ENCODE measurements around the gene PTPRK. TPM values are rescaled to one million over a fixed set of nuclear protein-coding genes. Genes with fewer than 3 reads are reported as not detected.

The PTPRK gene
- total RNA-seq, 1 donor from 2014 or later, result 50.3 TPM

- no peak overlapping the region for H3K4me3 Mint-ChIP-seq (ENCODE audit: unreplicated experiment)
- DNase-seq, result no peak
- no peaks in the 10 kb centered on the region for H3K9me3 Mint-ChIP-seq (ENCODE audit: unreplicated experiment)
- no peaks in the 10 kb centered on the region for H3K4me1 Mint-ChIP-seq (ENCODE audit: low read depth, unreplicated experiment)
- H3K27ac Mint-ChIP-seq (ENCODE audit: unreplicated experiment), result no peak overlapping the region
- H3K36me3 Mint-ChIP-seq (ENCODE audit: unreplicated experiment), result no peaks in the 10 kb centered on the region
- no peak for TF ChIP-seq CTCF (IDR thresholded peaks at IDR 0.05; ENCODE audit: partially characterized antibody, unreplicated experiment)
- H3K27me3 Mint-ChIP-seq (ENCODE audit: unreplicated experiment), result peaks cover 2% of the 10 kb centered on the region
These were observed 267.8 kb downstream of the PTPRK start for GRCh38 chr6:128252341-128253176.

DNA sequence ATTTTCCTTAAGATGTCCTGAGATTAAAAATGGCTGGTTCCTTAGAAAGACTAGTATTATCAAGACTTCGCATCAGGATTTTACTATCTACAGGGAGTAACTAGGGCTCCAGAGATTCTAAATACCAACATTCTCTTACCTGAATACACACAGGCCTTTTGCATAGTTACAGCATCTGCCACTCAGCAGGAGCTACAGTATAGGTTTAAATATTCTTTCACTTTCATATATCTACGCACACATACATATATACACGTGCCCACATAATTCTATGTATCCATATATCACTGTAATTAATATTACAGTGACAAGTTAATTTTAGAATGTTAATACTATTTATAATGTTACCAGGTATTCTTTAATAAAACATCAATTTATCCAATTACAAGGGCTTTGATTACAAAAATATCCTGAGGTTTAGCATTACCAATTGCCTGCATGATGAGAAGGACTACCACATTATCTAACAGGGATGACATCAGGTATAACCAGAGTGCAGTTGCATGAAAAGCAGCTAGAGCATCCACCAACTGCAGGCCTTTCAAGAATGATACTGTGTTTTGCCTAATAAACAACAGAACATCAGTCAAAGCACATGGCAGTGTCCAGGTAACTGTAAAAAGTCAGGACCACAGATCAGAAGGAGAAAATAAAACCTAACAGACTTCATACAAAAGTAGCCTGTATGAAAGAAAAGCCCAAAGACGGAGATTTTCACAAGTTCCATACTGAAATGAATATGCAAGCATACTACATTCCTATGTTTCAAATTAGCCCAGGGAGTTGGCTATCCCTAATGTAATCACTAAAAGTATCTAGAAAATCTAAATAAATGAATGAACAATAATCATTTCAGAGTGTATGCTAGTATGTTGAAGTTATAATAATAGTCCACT is 268.7 kb downstream of the PTPRK start:
- Mint-ChIP-seq H3K9me3 (ENCODE audit: unreplicated experiment) (no peaks in the 10 kb centered on the region), H3K27ac (ENCODE audit: unreplicated experiment) (no peak overlapping the region), H3K4me3 (ENCODE audit: unreplicated experiment) (no peak overlapping the region), H3K27me3 (ENCODE audit: unreplicated experiment) (peaks cover 2% of the 10 kb centered on the region), H3K4me1 (ENCODE audit: low read depth, unreplicated experiment) (no peaks in the 10 kb centered on the region), H3K36me3 (ENCODE audit: unreplicated experiment) (no peaks in the 10 kb centered on the region)
- TF ChIP-seq CTCF (IDR thresholded peaks at IDR 0.05; ENCODE audit: partially characterized antibody, unreplicated experiment), result no peak
- no peak for DNase-seq

DNA sequence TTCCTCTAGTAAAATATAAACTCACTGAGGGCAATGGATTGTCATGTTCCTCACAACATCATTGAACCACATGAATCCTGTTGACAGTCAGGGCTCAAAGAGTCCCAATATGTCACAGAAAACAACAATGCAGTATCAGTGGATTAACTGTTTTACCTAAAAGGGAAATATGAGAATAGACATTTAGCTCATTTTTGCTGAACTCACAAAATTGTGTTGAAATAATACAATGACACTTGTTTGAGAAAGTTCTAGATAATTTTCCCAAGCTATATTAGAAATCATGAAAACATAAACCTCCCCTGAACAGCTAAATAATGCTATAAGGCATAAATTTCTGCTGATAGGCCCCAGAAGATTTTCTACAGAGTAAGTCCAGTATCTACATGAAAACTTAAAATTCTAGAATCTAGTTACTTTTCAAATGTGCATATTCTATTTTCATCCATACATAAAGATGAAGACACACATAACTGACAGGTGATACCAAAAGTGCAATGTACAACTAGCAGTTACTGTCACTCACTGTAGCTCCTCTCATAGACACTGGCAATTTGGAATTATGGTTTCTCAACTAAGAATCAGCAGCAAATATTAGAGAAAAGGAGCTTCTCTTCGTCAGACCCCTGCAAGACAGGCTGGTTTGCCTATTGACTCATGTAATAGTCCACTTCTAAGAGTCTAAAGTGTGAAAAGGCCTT is 269.9 kb downstream of the PTPRK start:
- Mint-ChIP-seq H3K27me3 (ENCODE audit: unreplicated experiment) (peaks cover 2% of the 10 kb centered on the region), H3K36me3 (ENCODE audit: unreplicated experiment) (no peaks in the 10 kb centered on the region), H3K27ac (ENCODE audit: unreplicated experiment) (no peak overlapping the region), H3K4me3 (ENCODE audit: unreplicated experiment) (no peak overlapping the region), H3K4me1 (ENCODE audit: low read depth, unreplicated experiment) (no peaks in the 10 kb centered on the region), H3K9me3 (ENCODE audit: unreplicated experiment) (no peaks in the 10 kb centered on the region)
- TF ChIP-seq CTCF (IDR thresholded peaks at IDR 0.05; ENCODE audit: partially characterized antibody, unreplicated experiment), result no peak
- DNase-seq, result no peak

DNA sequence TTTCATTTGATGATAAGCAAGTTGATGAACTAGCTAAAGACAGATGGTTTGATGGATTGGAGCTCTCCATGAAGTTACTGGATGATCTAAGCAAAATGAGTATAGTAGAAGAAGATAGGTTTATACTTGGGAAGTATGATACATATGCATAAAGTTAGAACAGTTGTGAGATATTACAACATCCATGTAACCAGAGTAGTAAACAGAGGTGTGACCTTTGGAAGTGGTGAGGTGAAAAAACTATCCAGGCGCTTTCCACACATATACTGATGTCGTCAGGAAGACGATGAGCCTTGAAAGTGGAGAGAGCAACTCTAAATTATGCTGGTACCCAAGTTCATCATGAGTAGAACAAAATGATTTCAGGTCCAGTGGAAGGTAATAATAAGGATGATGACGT is 271.0 kb downstream of the PTPRK start:
- Mint-ChIP-seq H3K4me3 (ENCODE audit: unreplicated experiment) (no peak overlapping the region), H3K27ac (ENCODE audit: unreplicated experiment) (no peak overlapping the region)
- no peak for TF ChIP-seq CTCF (IDR thresholded peaks at IDR 0.05; ENCODE audit: partially characterized antibody, unreplicated experiment)

More for the DNA sequence above, 271.0 kb downstream of the PTPRK start:
- Mint-ChIP-seq H3K27me3 (ENCODE audit: unreplicated experiment) (peaks cover 2% of the 10 kb centered on the region), H3K4me1 (ENCODE audit: low read depth, unreplicated experiment) (peaks cover 2% of the 10 kb centered on the region), H3K36me3 (ENCODE audit: unreplicated experiment) (no peaks in the 10 kb centered on the region), H3K9me3 (ENCODE audit: unreplicated experiment) (no peaks in the 10 kb centered on the region)
- DNase-seq, result no peak

Data from glutamatergic neuron (in vitro differentiated cells).